Uterus (tissue), 2 donors: ENCODE data around the gene MBTPS2.

ENCODE experiments used
- POLR2A ChIP-seq, 2 donors: fragments of 450-650 bp; IDR thresholded peaks; one replicate each; pipeline ENCODE4 v1.6.1; 2016; ENCODE audit warnings: antibody characterized with exemption in 2 of 2, mild to moderate bottlenecking in 1 of 2, moderate library complexity in 1 of 2
- TF ChIP-seq, protein P1 (sequence below), 4 experiments: fragments of 200-600 bp in 2 of 4; fragments of 450-650 bp in 2 of 4; sonication (generic) in 2 of 4; IDR thresholded peaks; one replicate each; pipeline ENCODE4 v1.5.1; 2016 to 2019; ENCODE audit warnings: antibody characterized with exemption in 4 of 4, mild to moderate bottlenecking in 2 of 4, moderate library complexity in 1 of 4

DNA sequence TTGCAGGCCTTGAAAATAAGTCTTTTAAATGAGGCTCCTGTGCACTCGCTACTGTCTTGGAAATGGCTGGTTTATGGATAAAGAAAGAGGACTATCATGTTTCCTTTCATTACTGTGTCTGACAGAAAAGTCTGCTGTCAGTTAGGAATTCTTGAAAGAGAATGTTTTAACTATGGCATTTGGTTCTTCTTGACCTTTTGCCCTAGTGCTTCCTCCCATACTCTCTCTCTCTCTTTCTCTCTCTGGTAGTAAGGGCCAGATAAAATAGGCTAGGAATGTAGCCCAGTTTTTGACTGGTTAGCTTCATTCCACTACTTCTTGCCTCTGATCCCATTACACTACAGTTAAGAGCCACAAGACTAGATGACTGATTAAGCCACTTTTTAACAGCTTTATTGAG is 46.2 kb downstream of the MBTPS2 start:
- TF ChIP-seq, protein P1, sequence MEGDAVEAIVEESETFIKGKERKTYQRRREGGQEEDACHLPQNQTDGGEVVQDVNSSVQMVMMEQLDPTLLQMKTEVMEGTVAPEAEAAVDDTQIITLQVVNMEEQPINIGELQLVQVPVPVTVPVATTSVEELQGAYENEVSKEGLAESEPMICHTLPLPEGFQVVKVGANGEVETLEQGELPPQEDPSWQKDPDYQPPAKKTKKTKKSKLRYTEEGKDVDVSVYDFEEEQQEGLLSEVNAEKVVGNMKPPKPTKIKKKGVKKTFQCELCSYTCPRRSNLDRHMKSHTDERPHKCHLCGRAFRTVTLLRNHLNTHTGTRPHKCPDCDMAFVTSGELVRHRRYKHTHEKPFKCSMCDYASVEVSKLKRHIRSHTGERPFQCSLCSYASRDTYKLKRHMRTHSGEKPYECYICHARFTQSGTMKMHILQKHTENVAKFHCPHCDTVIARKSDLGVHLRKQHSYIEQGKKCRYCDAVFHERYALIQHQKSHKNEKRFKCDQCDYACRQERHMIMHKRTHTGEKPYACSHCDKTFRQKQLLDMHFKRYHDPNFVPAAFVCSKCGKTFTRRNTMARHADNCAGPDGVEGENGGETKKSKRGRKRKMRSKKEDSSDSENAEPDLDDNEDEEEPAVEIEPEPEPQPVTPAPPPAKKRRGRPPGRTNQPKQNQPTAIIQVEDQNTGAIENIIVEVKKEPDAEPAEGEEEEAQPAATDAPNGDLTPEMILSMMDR (IDR thresholded peaks at IDR 0.05): no peak
- TF ChIP-seq POLR2A (IDR thresholded peaks at IDR 0.05): no peak
